NB4 (cell line): Measurements from ENCODE around the gene CMYA5.

ENCODE experiments used
- DNase-seq: peaks from one replicate; pipeline ENCODE4 v3.0.0; 2010; ENCODE audit warnings: low read depth
- H3K4me3 ChIP-seq: one replicate; pipeline ENCODE4 v1.5.1; 2011; ENCODE audit warnings: mild to moderate bottlenecking, low read depth, low read length, moderate library complexity
- MYC ChIP-seq: IDR thresholded peaks from 2 replicates; pipeline ENCODE4 v1.6.1; 2011; ENCODE audit warnings: low read depth, low read length
- POLR2A ChIP-seq: IDR thresholded peaks from 2 replicates; pipeline ENCODE4 v1.6.1; 2011; ENCODE audit warnings: mild to moderate bottlenecking; ENCODE audit not compliant: insufficient read length; ENCODE audit errors: extremely low read depth
- TF ChIP-seq, protein P1 (sequence below): IDR thresholded peaks from 2 replicates; pipeline ENCODE4 v1.6.1; 2011; ENCODE audit warnings: low read depth, low read length
- TF ChIP-seq, protein P2 (sequence below): IDR thresholded peaks from one replicate; pipeline ENCODE4 v1.5.1; 2012; ENCODE audit warnings: low read depth, low read length

CMYA5 gene

DNA sequence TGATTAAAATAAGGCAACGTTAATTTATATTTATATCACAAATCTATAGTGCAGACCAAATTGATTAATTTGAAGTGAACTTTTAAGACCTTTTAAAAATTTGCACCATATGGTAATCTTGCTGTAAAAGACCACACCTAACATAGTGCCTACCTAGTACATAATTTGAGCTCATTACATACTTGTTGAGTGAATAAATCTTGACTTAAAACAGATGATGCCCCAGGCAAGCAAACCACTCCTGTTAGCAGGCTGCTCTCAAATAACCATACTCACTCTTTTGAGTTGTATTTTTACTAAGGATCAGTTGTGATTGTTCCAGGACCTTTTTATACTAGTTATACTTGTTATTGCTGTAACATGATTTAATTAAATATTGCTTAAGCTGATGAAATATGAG lies 27.2 kb downstream of the CMYA5 start:
- TF ChIP-seq POLR2A (no peak), MYC (no peak)
- TF ChIP-seq, protein P1, sequence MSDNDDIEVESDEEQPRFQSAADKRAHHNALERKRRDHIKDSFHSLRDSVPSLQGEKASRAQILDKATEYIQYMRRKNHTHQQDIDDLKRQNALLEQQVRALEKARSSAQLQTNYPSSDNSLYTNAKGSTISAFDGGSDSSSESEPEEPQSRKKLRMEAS, result no peak
- TF ChIP-seq, protein P2, sequence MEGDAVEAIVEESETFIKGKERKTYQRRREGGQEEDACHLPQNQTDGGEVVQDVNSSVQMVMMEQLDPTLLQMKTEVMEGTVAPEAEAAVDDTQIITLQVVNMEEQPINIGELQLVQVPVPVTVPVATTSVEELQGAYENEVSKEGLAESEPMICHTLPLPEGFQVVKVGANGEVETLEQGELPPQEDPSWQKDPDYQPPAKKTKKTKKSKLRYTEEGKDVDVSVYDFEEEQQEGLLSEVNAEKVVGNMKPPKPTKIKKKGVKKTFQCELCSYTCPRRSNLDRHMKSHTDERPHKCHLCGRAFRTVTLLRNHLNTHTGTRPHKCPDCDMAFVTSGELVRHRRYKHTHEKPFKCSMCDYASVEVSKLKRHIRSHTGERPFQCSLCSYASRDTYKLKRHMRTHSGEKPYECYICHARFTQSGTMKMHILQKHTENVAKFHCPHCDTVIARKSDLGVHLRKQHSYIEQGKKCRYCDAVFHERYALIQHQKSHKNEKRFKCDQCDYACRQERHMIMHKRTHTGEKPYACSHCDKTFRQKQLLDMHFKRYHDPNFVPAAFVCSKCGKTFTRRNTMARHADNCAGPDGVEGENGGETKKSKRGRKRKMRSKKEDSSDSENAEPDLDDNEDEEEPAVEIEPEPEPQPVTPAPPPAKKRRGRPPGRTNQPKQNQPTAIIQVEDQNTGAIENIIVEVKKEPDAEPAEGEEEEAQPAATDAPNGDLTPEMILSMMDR, result no peak
- no peak for DNase-seq
- H3K4me3 ChIP-seq, result no peak overlapping the region

DNA sequence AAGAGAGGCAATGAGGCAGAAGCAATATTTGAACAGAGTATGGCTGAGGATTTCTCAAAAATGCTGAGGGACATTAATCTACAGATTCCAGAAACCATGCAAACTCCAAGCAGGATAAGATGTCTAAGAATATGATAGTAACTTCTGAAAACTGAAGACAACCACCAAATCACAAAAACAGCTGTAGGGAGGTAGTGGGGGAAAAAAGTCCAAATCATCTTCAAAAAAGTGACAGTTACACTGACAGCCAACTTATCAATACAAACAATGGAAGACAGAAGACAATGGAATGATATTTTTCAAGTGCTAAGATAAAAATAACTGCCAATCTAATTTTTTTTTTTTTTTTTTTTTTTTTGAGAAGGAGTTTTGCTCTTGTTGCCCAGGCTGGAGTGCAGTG lies 30.5 kb downstream of the CMYA5 start:
- DNase-seq, result no peak
- no peak overlapping the region for H3K4me3 ChIP-seq
- TF ChIP-seq MYC (no peak), POLR2A (no peak)
- TF ChIP-seq, protein P1, result no peak
- TF ChIP-seq, protein P2, result no peak

DNA sequence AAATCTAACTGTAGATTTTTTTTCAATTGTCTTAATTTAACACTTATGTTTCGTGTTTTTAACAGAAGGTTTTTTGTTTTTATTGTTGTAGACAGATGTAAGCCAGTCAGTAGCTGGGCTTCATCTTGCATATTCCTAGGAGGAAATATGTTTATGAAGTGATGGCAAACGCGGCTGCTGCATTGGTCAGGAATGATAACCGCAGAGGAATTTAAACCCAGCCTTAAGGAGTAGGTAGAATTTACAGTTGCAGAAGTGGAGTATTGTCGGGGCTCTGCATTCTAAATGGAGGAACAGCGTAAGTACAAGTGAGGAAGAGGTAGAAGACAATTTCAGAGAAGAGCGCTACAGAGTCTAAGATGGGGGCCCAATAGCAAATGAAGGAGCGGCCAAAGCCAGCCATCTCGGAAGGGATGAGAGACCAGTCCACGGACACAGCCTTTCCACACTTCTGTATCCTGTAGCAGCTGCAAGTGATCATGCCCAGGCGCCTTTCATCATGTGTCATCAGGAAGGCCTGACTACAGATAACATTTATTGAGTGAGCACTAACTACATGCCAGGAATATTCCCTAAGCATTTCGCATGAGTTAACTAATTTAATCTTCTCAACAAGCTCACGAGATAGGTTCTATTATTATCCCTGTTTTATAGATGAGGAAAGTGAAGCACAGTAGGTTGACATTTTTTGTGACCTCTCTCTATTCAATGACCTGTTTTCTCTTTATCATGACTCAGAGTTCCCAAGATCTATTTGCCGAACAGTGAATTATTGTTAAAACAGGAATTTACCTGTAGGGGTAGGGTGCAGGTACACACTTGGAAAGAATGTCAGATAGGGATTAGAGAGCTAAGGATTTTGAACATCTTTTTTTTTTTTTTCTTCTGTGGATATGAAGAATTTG lies 38.1 kb downstream of the CMYA5 start:
- no peak overlapping the region for H3K4me3 ChIP-seq
- DNase-seq, result no peak
- TF ChIP-seq, protein P1, result no peak
- TF ChIP-seq MYC, result no peak

DNA sequence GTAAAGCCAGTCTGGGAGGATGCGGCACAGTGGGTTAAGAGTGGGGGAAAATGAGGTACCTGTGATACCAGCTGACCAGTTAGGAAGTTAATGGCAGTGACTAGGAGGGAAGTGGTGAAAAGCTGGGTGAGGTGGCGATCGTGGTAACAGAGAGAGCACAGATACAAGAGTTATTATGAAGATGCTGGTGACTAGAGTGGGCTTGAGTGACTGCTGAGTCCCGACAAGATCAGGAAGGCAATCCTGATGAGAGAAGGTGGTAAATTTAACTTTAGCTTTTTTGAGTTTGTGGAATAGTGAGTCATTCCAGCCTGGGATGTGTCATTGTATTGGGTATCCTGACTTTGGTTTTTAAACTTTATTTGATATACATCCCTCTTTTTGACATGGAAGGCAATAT lies 38.8 kb downstream of the CMYA5 start:
- no peak for DNase-seq
- no peak overlapping the region for H3K4me3 ChIP-seq

GRCh38 chr5:79729679-79730078 lies 40.0 kb downstream of the CMYA5 start:
- TF ChIP-seq POLR2A (no peak), MYC (no peak)
- TF ChIP-seq, protein P1, result no peak
- TF ChIP-seq, protein P2, result no peak

More for the DNA sequence above, 38.8 kb downstream of the CMYA5 start:
- TF ChIP-seq MYC (no peak), POLR2A (no peak)
- TF ChIP-seq, protein P2, result no peak
- TF ChIP-seq, protein P1, result no peak

DNA sequence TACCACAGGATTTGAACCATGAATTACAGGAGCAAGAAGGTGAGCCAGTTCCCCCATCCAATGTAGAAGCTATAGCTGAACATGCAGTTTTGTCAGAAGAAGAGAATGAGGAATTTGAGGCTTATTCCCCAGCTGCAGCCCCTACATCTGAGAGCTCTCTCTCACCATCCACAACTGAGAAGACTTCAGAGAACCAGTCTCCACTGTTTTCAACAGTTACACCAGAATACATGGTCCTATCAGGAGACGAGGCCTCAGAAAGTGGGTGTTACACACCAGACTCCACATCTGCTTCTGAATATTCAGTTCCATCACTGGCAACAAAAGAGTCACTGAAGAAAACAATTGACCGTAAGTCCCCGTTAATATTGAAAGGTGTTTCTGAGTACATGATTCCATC lies 40.9 kb downstream of the CMYA5 start:
- TF ChIP-seq MYC (no peak), POLR2A (no peak)
- TF ChIP-seq, protein P2, result no peak
- TF ChIP-seq, protein P1, result no peak
- H3K4me3 ChIP-seq, result no peak overlapping the region
- DNase-seq, result no peak

More at GRCh38 chr5:79729679-79730078, 40.0 kb downstream of the CMYA5 start:
- DNase-seq, result no peak
- no peak overlapping the region for H3K4me3 ChIP-seq
